Mesenteric fat pad (tissue), 1 donor: ENCODE measurements around the gene RFX8. TPM values are rescaled to one million over a fixed set of nuclear protein-coding genes. Genes with fewer than 3 reads are reported as not detected.

Experiments used
- DNase-seq: peaks from one replicate; pipeline ENCODE4 v3.0.0-alpha.2; 2020; ENCODE audit warnings: low spot score
- total RNA-seq: library from RNA; stranded (reverse); fragmentation: NEBNext Ultra II Directional; extraction: Animal tissue kit (Norgen Biotek cat#: 25700); gene quantifications from one replicate; pipeline ENCODE4 v1.2.1, GENCODE V29; 2021
- donor health status: DM: yes; HTN: yes; CAD: no.

Gene RFX8
- total RNA-seq, 1 donor from 2014 or later: 0.16 TPM

- no peak for DNase-seq
Measured at GRCh38 chr2:101412092-101412694, 62.7 kb downstream of the RFX8 start.

GRCh38 chr2:101410746-101411145 lies 64.2 kb downstream of the RFX8 start:
- no peak for DNase-seq

- no peak for DNase-seq
Measured at GRCh38 chr2:101410114-101410513, 64.8 kb downstream of the RFX8 start.

- DNase-seq: no peak
Measured at GRCh38 chr2:101409699-101410098, 65.2 kb downstream of the RFX8 start.

GRCh38 chr2:101408925-101409324 lies 66.0 kb downstream of the RFX8 start:
- no peak for DNase-seq

GRCh38 chr2:101405351-101405899 lies 69.5 kb downstream of the RFX8 start:
- no peak for DNase-seq

- DNase-seq: no peak
Measured at GRCh38 chr2:101403745-101404144, 71.2 kb downstream of the RFX8 start.

GRCh38 chr2:101402630-101403029 lies 72.3 kb downstream of the RFX8 start:
- no peak for DNase-seq

GRCh38 chr2:101401906-101402305 lies 73.0 kb downstream of the RFX8 start:
- no peak for DNase-seq

- DNase-seq: no peak
Measured at GRCh38 chr2:101401326-101401665, 73.6 kb downstream of the RFX8 start.

- no peak for DNase-seq
Measured at GRCh38 chr2:101400506-101401325, 74.2 kb downstream of the RFX8 start.

GRCh38 chr2:101400048-101400447 lies 74.9 kb downstream of the RFX8 start:
- no peak for DNase-seq

GRCh38 chr2:101399021-101399799 lies 75.7 kb downstream of the RFX8 start:
- DNase-seq: no peak

- DNase-seq: no peak
Measured at GRCh38 chr2:101398116-101398821, 76.6 kb downstream of the RFX8 start.

GRCh38 chr2:101396316-101396717 lies 78.6 kb downstream of the RFX8 start:
- peak; percentile 18 for DNase-seq

GRCh38 chr2:101395545-101396315 lies 79.2 kb downstream of the RFX8 start:
- DNase-seq: peak; percentile 64

GRCh38 chr2:101388232-101388631 lies 86.7 kb downstream of the RFX8 start:
- DNase-seq: peak; percentile 35

- peak; percentile 89 for DNase-seq
Measured at GRCh38 chr2:101387151-101387834, 87.6 kb downstream of the RFX8 start, which contains the start of gene CREG2. Gene CREG2 (minus strand): TSS chr2:101387503. CDS start chr2:101387457, 46 bp downstream.

- peak; percentile 84 for DNase-seq
Measured at GRCh38 chr2:101386599-101387150, 88.2 kb downstream of the RFX8 start.
